Measurements from ENCODE around the gene GSTO1.
"Not testable (repeated sequence)": the region's sequence is repeated elsewhere in the genome, so short reads cannot be mapped to it uniquely, and the experiment has no call there.

Gene GSTO1

DNA sequence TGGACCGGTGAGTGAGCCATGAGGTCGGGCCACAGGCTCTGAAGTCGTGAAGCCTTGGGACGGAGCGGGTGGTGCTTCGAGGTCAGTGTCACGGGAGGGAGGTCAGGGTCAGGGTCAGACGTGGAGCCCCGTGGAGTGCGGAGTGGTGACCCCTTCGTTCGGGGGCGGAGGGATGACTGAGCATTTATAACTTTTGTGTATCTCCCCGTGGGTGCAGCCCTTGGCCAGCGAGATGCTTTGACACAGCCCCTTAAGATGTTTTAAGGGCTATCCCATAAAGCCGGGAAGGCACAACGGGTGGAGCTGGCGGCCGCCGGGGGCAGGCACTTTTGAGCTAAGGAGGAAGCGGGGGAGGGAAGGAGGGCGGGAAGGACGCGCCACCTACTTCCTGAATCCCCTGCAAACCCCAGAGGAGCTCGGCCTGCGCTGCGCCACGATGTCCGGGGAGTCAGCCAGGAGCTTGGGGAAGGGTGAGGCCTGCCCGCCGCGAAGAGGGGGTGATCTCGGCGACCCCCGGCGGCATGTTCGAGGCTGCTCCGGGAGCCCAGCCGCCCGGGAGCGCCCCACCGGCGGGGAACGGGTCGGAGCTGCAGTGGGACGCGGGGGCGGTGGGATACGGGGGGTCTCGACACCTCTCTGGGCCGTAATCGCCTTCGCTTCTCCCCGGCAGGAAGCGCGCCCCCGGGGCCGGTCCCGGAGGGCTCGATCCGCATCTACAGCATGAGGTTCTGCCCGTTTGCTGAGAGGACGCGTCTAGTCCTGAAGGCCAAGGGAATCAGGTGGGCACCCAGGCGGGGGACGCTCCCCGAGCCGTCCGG is at the start of gene GSTO1:
TSS of gene GSTO1 (plus strand) at position 400 of the 818 bp plus-strand sequence. CDS start at position 437, 37 bp downstream.
- peak; percentile 9 for DNase-seq

DNA sequence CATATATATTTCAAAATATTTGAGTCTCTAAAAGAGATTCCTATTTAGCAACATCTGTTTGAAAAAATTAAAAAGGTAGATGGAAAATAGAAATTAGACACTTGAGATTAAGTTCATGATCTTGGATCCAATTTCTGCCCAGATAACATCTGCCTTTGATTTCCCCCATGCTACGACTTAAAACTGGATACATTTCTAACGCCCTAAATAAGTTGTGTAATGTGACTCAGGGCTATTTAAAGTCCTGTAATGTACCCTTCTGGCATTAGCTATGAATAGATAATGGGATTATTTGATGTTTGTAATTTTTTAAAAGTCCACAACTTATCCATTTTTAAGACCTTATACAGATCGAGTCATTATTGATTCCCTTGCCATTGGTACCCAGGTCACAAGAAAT is 46.0 kb upstream of the GSTO1 start:
- DNase-seq: no peak

GRCh38 chr10:104209575-104210198 is 45.0 kb upstream of the GSTO1 start:
- peak; percentile 20 for DNase-seq

- DNase-seq: no peak
These were observed 38.1 kb upstream of the GSTO1 start for GRCh38 chr10:104216631-104217030.

- no peak for DNase-seq
These were observed 35.9 kb upstream of the GSTO1 start for GRCh38 chr10:104218751-104219150.

DNA sequence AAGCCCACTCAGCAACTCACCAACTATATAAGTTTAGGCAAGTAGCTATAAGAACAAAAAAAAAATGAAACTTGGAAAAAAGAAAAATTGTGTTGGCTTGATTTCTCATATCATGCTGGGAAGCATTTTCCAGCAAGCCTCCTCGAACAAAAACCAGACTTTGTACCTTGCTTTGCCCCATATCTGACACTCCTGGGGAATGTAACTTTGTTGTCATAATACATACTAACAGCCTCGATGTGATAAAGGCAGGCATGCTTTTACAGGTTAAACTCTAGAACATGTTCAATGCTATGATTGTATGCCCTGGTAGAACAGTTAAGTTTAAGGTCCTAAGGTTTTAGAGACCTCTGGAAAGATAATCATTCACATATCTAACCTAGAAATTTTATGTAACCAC is 34.2 kb upstream of the GSTO1 start:
- no peak for DNase-seq

DNA sequence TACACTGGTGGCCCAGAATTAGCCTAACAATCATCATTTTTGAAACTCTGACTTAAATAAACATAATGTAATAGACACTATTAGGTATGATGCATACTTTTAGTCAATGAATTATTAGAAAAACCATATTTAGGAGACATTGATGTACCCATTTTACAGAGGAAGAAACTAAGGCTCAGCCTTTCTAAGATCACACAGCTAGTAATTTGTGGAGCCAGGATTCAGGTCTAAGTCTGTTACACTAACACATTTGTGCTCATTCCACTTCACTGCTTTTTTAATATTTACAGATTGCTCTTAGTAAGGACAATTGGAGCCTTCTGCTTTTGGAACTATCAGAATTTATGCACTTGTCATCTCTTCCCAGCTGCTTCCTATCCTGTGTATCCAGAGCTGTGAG is 31.4 kb upstream of the GSTO1 start:
- DNase-seq: no peak

DNA sequence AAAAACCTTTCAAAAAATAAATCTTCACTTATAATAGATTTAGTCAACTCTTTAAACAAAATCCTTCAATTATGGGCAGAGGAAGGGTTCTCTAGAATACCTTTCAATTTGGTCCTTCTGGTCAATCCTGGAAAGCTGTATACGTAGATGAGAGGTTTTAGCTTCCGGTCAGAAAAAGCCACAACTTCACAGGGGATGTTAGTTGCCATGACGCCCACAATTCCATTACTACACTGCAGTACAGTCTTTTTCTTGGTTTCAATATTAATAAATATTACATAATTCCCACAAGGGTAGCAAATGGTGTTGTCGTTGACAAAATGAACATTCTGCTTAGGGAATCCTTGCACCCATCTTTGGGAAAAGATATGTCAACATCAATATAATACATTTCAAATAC is 24.2 kb upstream of the GSTO1 start:
- no peak for DNase-seq

DNA sequence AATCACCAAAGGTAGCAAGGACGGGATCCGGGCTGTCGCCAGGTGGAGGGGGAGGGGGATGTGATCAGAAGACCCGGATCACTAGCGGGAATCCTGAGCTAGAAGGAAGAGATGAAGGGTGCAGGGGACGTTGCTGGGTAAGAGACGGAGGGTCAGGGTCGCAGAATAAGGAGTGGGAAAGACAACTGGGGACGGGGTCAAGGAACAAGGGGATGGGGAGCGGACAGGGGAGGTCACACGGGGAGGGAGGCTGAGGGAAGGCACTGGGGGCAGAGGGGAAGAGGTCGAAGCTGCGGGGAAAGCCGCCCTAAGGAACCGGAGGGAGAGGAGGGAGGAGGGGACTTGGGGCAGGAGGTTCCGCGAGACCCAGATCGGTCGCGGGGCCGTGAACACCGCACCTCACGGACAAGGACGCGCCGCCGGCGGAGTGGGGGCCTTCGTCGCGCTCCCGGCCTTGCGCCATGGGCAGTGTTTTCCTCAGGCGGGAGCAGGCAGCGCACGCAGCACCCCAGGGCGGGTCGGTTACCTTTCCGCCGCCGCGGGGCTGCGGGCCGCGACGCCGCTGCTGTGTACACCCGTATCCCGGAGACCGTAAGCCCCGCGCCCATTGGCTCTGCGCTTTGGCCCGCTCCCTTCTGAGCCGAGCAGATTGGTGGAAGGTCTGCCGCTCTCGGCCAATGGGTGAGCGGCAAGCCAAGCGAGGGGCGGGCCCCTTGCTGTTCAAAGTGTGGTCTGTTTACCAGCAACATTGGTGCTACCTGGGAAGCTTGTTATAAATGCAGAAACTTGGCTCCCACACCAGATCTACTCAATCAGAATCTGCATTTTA is 22.7 kb upstream of the GSTO1 start, which contains the start of gene CFAP43:
TSS of gene CFAP43 (minus strand) at position 581 of the 829 bp plus-strand sequence. CDS start at position 463, 118 bp downstream.
- DNase-seq: peak; percentile 79

DNA sequence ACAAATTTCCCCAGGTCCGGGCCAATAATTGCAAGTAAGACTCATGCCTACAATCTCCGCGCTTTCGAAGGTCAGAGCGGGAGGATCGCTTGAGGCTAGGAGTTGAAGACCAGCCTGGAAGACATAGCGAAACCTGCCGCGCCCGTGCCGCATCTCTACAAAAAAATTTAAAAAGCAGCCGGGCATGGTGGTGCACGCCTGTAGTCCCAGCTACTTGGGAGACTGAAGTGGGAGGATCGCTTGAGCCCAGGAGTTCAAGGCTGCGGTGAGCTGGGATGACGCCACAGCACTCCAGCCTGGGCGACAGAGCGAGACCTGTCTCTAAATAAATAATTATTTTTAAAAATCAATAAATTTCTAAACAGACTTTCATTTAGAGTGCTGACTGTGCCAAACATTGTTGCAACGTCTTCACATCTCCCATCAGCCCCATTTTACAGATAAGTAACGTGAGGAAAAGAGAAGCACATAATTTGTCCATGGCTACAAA is 22.0 kb upstream of the GSTO1 start:
- DNase-seq: no peak

DNA sequence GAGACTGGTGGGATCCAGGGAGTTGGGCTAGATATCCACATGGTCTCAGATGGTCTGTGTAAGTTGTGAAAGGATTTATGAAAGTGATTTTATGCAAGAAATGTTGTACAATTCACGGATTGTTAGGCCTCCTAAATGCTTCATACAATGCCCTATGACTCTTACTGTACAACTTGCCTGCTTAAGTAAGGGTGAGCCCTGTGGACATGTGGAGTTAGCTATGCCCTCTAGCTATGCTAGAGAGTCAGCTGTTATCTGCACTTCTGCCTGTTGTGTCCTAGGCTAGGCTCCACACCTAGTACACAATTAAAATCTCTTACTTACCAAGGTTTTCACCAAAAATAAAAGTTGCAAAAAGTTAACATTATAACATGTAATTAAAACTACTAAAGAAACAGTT is 20.9 kb upstream of the GSTO1 start:
- no peak for DNase-seq

GRCh38 chr10:104234934-104235333 is 19.8 kb upstream of the GSTO1 start:
- DNase-seq: no peak

DNA sequence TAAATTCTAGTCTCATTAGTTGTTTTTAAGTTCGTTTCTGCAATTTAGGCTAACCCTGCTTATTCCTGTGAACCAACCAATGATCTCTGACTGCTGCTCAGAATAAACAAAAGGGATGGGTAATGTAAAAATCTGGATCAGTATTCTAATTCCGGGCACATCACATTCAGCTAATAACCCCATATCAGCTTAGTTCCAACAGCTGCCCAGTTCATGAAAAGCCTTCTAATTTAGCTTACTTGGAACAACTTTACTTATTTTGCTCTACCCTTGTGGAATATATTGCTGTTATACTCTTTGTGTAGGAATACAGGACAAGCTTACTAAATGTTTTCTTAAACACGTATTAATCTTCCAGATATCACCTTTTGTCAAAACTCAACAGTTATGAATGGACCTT is 18.9 kb upstream of the GSTO1 start:
- DNase-seq: no peak

DNA sequence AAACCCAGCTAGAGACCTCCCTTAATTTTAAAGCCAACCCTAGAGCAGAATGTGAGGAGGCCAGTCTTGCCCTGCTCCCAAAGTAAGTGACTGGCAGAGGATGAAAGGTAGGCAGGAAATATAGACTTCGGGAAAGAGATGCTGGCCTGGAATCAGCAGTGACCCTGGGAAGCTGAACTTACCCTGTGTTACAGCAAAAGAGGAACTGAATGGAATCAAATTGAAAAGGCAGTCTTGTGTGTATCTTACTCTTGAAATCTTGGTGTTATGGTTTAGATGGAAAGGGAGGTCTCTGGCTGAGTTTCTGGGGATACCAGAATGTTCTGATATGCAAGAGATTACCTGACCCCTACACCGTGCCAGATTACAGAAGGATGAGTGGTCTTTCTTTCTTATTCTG is 14.6 kb upstream of the GSTO1 start:
- no peak for DNase-seq

- DNase-seq: no peak
These were observed 12.1 kb upstream of the GSTO1 start for GRCh38 chr10:104242545-104242944.

DNA sequence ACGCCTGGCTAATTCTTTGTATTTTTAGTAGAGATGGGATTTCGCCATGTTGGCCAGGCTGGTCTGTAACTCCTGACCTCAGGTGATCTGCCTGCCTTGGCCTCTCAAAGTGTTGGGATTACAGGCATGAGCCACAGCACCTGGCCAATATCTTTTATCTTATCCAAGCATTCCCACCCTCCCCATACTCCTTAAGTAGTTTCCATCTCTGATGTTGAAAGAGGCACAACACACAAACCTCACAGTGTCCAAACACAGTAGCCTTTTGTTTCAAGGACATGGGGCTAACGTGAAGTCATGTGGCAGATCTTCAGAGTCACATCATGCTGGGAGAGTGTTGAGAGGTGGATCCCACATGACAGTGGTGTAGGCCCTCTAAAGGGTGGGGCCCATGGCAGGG is 11.7 kb upstream of the GSTO1 start:
- DNase-seq: not testable (repeated sequence)

DNA sequence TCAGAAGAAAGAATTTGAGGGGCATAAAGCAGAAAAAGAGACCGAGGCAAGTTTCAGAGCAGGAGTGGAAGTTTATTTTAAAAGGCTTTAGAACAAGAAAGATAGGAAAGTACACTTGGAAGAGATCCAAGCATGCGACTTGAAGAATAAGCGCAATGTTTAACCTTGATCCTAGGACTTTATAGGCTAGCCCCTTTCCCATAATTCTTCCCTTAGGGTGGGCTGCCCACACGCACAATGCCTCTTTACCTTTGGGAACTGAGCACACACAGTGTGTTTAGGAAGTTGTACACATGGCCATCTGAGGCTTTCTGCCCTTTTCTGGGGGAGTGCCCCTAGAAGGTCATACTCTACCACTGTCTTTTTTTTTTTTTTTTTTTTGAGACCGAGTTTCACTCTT is 11.2 kb upstream of the GSTO1 start:
- DNase-seq: no peak

GRCh38 chr10:104245066-104245632 is 9.5 kb upstream of the GSTO1 start:
- DNase-seq: no peak

DNA sequence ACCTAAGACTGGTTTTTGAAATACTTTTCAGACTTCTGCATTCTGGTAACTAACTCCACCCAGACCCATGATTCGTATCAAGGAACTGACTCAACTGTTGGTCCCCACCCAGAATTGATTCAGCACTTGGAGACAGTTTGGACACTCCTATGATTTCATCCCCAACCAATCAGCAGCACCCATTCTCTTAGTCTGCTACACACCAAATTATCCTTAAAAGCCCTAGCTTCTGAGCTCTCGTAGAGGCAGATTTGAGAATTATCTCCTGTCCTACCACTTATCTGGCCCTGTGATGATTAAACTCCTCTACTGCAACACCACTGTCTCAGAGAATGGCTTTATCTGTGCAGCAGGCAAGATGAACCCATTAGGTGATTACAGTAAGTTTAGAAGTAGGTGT is 7.7 kb upstream of the GSTO1 start:
- no peak for DNase-seq

- DNase-seq: no peak
These were observed 7.1 kb upstream of the GSTO1 start for GRCh38 chr10:104247513-104248146.

GRCh38 chr10:104248931-104249330 is 5.8 kb upstream of the GSTO1 start:
- DNase-seq: not testable (repeated sequence)

DNA sequence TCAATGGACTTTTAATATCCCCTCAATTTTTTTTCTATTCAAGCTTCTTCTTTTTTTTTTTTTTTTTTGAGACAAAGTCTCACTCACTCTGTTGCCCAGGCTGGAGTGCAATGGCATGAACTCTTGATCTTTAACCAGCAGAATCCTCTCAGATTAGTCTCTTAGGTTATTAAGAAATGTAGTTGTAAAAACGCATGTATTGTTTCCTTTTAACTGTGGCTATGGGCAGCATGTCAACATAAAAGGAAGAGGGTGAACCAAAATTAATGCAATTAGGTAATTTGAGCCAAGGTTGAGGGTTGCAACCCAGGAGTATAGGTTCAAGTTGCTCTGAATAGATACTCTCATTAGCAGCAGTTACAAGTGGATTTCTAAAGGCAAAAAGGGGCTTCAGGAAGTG is 4.3 kb upstream of the GSTO1 start:
- no peak for DNase-seq

- DNase-seq: no peak
These were observed 3.2 kb upstream of the GSTO1 start for GRCh38 chr10:104251443-104251842.
